Measurements from ENCODE around the gene TTYH1. TPM values are rescaled to one million over a fixed set of nuclear protein-coding genes. Genes with fewer than 3 reads are reported as not detected.

Gene TTYH1
- total and polyA plus RNA-seq, 9 of the 15 experiments (the other 6 are each of a cell fraction or from before 2014, with no cell fraction given): 0.08 TPM; not detected in 8

DNA sequence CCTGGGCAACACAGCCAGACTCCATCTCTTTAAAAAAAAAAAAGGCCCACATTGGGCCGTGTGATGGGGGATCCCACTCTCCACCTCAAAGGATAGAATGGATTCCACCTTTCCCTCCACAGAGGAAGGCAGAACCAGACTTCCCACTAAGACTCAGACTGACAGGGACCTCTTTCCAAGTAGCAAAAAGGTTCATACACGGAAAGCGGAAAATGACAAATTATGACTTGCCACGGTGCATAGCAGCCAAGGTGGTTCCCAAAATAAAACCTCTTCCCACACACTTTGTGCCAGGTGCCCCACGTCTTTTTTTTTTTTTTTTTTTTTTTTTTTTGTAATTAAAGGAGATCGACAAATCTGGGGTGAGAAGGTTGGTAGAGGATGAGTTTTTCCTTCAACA, 14.4 kb upstream of the TTYH1 start:
- BruUV-seq (replicated peaks): no TSS peak
- Histone ChIP-seq H3K4me3 (no peak overlapping the region), H3K4me2 (ENCODE audit: insufficient read depth, low read length) (no peak overlapping the region), H4K20me1 (replicated peaks; ENCODE audit: control insufficient read depth, insufficient read depth, low read length) (no peaks in the 10 kb centered on the region), H2AFZ (ENCODE audit: low read depth, low read length) (no peak overlapping the region), H3K9ac (ENCODE audit: insufficient read depth in 1 of 2, low read depth in 2 of 2, low read length in 2 of 2) (no peak overlapping the region), H3K27me3 (ENCODE audit: control insufficient read depth in 2 of 2, insufficient read depth in 2 of 2, low read length in 2 of 2) (peaks cover 14 to 22% of the 10 kb centered on the region in 2 experiments; a peak in 4 of 5 replicates), H3K79me2 (ENCODE audit: control insufficient read depth, insufficient read depth, low read length) (no peaks in the 10 kb centered on the region), H3K36me3 (ENCODE audit: control insufficient read depth, insufficient read depth, low read length) (no peaks in the 10 kb centered on the region), H3K9me1 (ENCODE audit: control insufficient read depth, insufficient read depth, low read length) (no peaks in the 10 kb centered on the region), H3K27ac (ENCODE audit: extremely low read depth, low read depth, low read length) (no peak overlapping the region), H3K4me1 (replicated peaks in 1 of 2; ENCODE audit: control insufficient read depth in 2 of 2, insufficient read depth in 2 of 2, low read length in 2 of 2) (no peaks in the 10 kb centered on the region), H3K9me3 (replicated peaks; ENCODE audit: control insufficient read depth, insufficient read depth, low read depth, low read length) (no peaks in the 10 kb centered on the region)
- TF ChIP-seq CBFA2T2 (conservative IDR thresholded peaks at IDR 0.05): no peak
- TF ChIP-seq POLR2H (tag; IDR thresholded peaks at IDR 0.05; ENCODE audit: low read depth): no peak
- no peak for TF ChIP-seq RBM15 (IDR thresholded peaks at IDR 0.05; ENCODE audit: insufficient read depth, low read length)
- TF ChIP-seq, protein P1, sequence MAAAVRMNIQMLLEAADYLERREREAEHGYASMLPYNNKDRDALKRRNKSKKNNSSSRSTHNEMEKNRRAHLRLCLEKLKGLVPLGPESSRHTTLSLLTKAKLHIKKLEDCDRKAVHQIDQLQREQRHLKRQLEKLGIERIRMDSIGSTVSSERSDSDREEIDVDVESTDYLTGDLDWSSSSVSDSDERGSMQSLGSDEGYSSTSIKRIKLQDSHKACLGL (CRISPR knock-in tag; IDR thresholded peaks at IDR 0.05; ENCODE audit: borderline replicate concordance, poor library complexity, severe bottlenecking): no peak
- TF ChIP-seq CCNT2 (IDR thresholded peaks at IDR 0.05; ENCODE audit: borderline replicate concordance, extremely low read depth, insufficient read length, low read depth, low read length): no peak
- TF ChIP-seq COPS2 (conservative IDR thresholded peaks at IDR 0.05): no peak
- TF ChIP-seq ZNF347 (CRISPR knock-in tag; IDR thresholded peaks at IDR 0.05; ENCODE audit: low read depth): no peak
- no peak for TF ChIP-seq HNRNPH1 (optimal IDR thresholded peaks at IDR 0.05; ENCODE audit: low read depth, low read length)
- no peak for TF ChIP-seq ZNF584 (CRISPR knock-in tag; IDR thresholded peaks at IDR 0.05; ENCODE audit: low read depth)
- TF ChIP-seq ZNF197 (CRISPR knock-in tag; IDR thresholded peaks at IDR 0.05; ENCODE audit: low read depth): no peak
- no peak for TF ChIP-seq KAT8 (IDR thresholded peaks at IDR 0.05; ENCODE audit: low read depth)
- TF ChIP-seq NRF1 (conservative IDR thresholded peaks at IDR 0.05 in 1 of 2, IDR thresholded peaks at IDR 0.05 in 1 of 2): no peak
- no peak for TF ChIP-seq NR1H2 (CRISPR knock-in tag; IDR thresholded peaks at IDR 0.05)
- TF ChIP-seq EHMT2 (IDR thresholded peaks at IDR 0.05): no peak
- no peak for TF ChIP-seq CBX8 (IDR thresholded peaks at IDR 0.05; ENCODE audit: borderline replicate concordance, extremely low read depth, low read depth, low read length, poor library complexity, severe bottlenecking)
- no peak for TF ChIP-seq FOXJ2 (tag; IDR thresholded peaks at IDR 0.05)
- in situ Hi-C loops (cut with MboI): no loop called here
- DNase-seq (ENCODE audit: extremely low read depth in 1 of 4, low spot score in 3 of 4): no peak
- no peak for ATAC-seq
- no peak for FAIRE-seq
- 0% methylated on average over 5 of the region's 6 CpGs for WGBS (ENCODE audit: insufficient coverage, low coverage, missing lambda C conversion rate)
- ChIA-PET POLR2A (no interaction called here), CTCF (ENCODE audit: low intra/inter-chr PET ratio) (no interaction called here)
- intact Hi-C loops (cut with micrococcal nuclease): no loop called here

Measured in K562 (cell line).